ENCODE data around the gene RAD51.

RAD51 gene

GRCh38 chr15:40776537-40777141 lies 81.7 kb downstream of the RAD51 start:
- no peaks in the 10 kb centered on the region for H3K9me3 ChIP-seq (ENCODE audit: control insufficient read depth, low read length)
- no peak overlapping the region for H3K4me2 ChIP-seq (ENCODE audit: low read length)
- H3K79me2 ChIP-seq = peaks cover 15% of the 10 kb centered on the region
- no peaks in the 10 kb centered on the region for H3K4me1 ChIP-seq
- no peak overlapping the region for H3K27ac ChIP-seq
- H2AFZ ChIP-seq = no peak overlapping the region
- H3K9ac ChIP-seq = no peak overlapping the region
- H3K36me3 ChIP-seq (ENCODE audit: control insufficient read depth, insufficient read depth, low read length) = no peaks in the 10 kb centered on the region
- no peak overlapping the region for H3K4me3 ChIP-seq (ENCODE audit: low read depth, low read length)
- TF ChIP-seq CTCF (IDR thresholded peaks at IDR 0.05) = no peak
- H3K27me3 ChIP-seq (ENCODE audit: control insufficient read depth, insufficient read depth, low read length) = no peaks in the 10 kb centered on the region
